ENCODE results near the gene MYZAP. TPM values are rescaled to one million over a fixed set of nuclear protein-coding genes. Genes with fewer than 3 reads are reported as not detected.

The MYZAP gene
- total RNA-seq, 4 donors from 2014 or later, result 0.98 to 9.3 (median 2.7) TPM

DNA sequence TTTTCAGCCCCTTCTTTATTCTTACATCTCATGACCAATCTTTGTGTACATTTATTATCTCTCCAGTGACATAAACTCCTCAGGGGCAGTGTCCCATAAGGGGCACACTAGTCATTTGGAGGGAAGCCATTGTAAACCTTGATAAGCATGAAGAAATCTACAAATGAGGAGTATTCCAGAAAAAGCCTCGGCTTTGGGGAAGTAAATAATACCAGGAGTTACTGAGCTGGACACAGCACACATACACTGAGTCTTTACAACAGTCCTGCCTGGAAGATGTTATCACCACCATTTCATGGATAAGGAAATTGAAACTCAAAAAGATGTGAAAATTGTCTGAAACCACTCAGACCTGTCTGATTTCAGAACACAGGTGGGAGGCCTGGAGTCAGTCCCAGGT, 99.4 kb downstream of the MYZAP start:
- TF ChIP-seq POLR2A (IDR thresholded peaks at IDR 0.05) (no peak), EP300 (IDR thresholded peaks at IDR 0.05) (no peak)
- TF ChIP-seq, protein P1, sequence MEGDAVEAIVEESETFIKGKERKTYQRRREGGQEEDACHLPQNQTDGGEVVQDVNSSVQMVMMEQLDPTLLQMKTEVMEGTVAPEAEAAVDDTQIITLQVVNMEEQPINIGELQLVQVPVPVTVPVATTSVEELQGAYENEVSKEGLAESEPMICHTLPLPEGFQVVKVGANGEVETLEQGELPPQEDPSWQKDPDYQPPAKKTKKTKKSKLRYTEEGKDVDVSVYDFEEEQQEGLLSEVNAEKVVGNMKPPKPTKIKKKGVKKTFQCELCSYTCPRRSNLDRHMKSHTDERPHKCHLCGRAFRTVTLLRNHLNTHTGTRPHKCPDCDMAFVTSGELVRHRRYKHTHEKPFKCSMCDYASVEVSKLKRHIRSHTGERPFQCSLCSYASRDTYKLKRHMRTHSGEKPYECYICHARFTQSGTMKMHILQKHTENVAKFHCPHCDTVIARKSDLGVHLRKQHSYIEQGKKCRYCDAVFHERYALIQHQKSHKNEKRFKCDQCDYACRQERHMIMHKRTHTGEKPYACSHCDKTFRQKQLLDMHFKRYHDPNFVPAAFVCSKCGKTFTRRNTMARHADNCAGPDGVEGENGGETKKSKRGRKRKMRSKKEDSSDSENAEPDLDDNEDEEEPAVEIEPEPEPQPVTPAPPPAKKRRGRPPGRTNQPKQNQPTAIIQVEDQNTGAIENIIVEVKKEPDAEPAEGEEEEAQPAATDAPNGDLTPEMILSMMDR (IDR thresholded peaks at IDR 0.05), result no peak
- Histone ChIP-seq H3K36me3 (no peaks in the 10 kb centered on the region), H3K9me3 (no peaks in the 10 kb centered on the region), H3K4me1 (peaks cover 0 to 6% (median 0%) of the 10 kb centered on the region in 4 donors), H3K27me3 (peaks cover 0 to 1% of the 10 kb centered on the region in 2 donors), H3K27ac (no peak overlapping the region), H3K4me3 (no peak overlapping the region)
- 11 to 38% methylated on average over 1 of the region's 1 CpG for WGBS, 2 donors
- no peak for DNase-seq (ENCODE audit: low spot score in 2 of 2)

DNA sequence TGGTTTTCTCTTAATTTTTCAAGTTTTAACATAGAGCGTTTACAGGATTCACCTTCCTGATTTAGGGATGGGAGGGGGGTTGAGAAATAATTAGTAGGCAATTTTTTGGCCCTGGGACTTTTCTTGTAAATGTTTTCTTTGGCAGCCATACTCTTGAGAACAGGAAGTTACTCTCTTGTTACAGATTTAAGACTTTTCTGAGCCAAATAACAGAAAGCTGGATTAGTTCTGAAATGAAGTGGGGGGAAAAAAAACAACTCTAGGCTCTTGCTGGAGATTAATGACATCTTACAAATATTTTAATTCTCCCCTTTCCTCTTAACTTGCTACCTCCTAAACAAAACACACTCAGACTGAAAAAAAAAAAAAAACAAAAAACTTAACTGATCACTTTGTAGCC, 101.0 kb downstream of the MYZAP start:
- Histone ChIP-seq H3K9me3 (no peaks in the 10 kb centered on the region), H3K27me3 (peaks cover 0 to 5% of the 10 kb centered on the region in 2 donors), H3K4me1 (peaks cover 0 to 6% (median 0%) of the 10 kb centered on the region in 4 donors), H3K36me3 (no peaks in the 10 kb centered on the region), H3K27ac (no peak overlapping the region), H3K4me3 (no peak overlapping the region)
- no peak for DNase-seq (ENCODE audit: low spot score in 2 of 2)
- 41 to 44% methylated on average over 1 of the region's 1 CpG for whole genome bisulfite sequencing, 2 donors
- no peak for TF ChIP-seq EP300 (IDR thresholded peaks at IDR 0.05)
- TF ChIP-seq POLR2A (IDR thresholded peaks at IDR 0.05), result no peak
- TF ChIP-seq, protein P1 (IDR thresholded peaks at IDR 0.05), result no peak

DNA sequence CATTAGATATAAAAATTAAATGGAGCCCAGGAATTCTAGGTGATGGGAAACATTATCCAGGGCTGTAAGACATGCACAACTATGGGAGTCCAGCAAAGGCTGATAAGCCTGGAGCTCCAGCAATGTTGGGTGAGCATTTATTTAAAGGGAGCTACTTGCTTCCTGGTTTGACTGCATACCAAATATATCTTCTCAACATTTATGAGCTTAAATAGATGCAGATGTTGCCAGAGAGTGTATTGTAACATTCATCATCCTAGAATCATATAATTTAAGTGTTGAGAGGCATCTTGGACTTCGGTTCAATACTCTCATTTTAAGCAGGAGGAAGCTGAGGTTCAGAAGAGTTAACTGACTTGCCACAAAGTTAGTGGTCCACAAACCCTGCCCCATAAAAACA, 102.6 kb downstream of the MYZAP start:
- Histone ChIP-seq H3K9me3 (no peaks in the 10 kb centered on the region), H3K4me1 (peaks cover 0 to 6% (median 0%) of the 10 kb centered on the region in 4 donors), H3K27me3 (peaks cover 0 to 5% of the 10 kb centered on the region in 2 donors), H3K4me3 (no peak overlapping the region), H3K36me3 (no peaks in the 10 kb centered on the region), H3K27ac (no peak overlapping the region)
- TF ChIP-seq, protein P1 (IDR thresholded peaks at IDR 0.05), result no peak
- TF ChIP-seq POLR2A (IDR thresholded peaks at IDR 0.05) (no peak), EP300 (IDR thresholded peaks at IDR 0.05) (no peak)
- 63 to 68% methylated on average over 1 of the region's 1 CpG for WGBS, 2 donors
- no peak for DNase-seq (ENCODE audit: low spot score in 2 of 2)

DNA sequence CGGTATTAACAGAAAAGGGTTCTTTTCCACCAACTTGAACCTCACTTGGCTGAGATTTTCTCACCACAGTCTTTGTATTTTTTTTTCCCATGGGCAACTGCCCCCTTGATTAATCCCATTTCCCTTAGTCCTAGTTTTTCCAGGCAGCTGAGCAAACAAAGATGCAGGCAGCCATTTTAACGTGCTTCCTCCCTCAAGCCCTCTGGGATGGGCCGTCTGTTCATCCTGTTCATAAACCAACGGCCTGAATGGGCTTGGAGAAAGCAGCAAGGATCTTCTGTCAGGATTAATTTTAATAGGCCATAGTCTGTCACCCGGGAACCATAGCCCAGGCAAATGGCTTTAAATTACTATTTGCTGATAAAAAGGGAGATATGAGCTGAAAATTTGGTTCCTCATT, 104.4 kb downstream of the MYZAP start:
- WGBS, 2 donors, result 42 to 49% methylated on average over 5 of the region's 5 CpGs
- H3K36me3 ChIP-seq, result no peaks in the 10 kb centered on the region
- TF ChIP-seq EP300 (IDR thresholded peaks at IDR 0.05) (no peak), POLR2A (IDR thresholded peaks at IDR 0.05) (no peak)
- TF ChIP-seq, protein P1 (IDR thresholded peaks at IDR 0.05), result no peak
- H3K27me3 ChIP-seq, result peaks cover 0 to 5% of the 10 kb centered on the region in 2 donors
- DNase-seq (ENCODE audit: low spot score in 2 of 2), result no peak
- peaks cover 0 to 6% (median 0%) of the 10 kb centered on the region in 4 donors for H3K4me1 ChIP-seq
- H3K4me3 ChIP-seq, result no peak overlapping the region
- H3K9me3 ChIP-seq, result no peaks in the 10 kb centered on the region
- no peak overlapping the region for H3K27ac ChIP-seq

DNA sequence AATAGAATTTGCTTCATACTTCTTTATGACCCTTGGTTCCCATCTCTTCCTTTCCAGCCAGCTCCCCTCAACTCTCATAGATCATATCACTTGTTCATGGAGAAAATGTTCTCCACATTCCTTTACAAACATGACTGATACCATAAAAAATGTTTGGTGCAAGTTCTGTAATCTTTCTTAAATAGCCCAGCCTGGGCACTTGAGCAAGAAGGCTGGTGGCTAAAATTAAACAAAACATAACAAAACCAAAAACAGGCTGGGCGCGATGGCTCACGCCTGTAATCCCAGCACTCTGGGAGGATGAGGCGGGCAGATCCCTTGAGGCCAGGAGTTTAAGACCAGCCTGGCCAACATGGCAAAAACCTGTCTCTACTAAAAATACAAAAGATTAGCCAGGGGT, 105.9 kb downstream of the MYZAP start:
- WGBS, 2 donors, result 83 to 90% methylated on average over 4 of the region's 4 CpGs
- TF ChIP-seq, protein P1 (IDR thresholded peaks at IDR 0.05), result no peak
- no peak for TF ChIP-seq EP300 (IDR thresholded peaks at IDR 0.05)
- no peak for TF ChIP-seq POLR2A (IDR thresholded peaks at IDR 0.05)
- H3K27me3 ChIP-seq, result peaks cover 0 to 5% of the 10 kb centered on the region in 2 donors
- peaks cover 0 to 6% (median 0%) of the 10 kb centered on the region in 4 donors for H3K4me1 ChIP-seq
- no peaks in the 10 kb centered on the region for H3K9me3 ChIP-seq
- H3K4me3 ChIP-seq, result no peak overlapping the region
- H3K36me3 ChIP-seq, result no peaks in the 10 kb centered on the region
- DNase-seq (ENCODE audit: low spot score in 2 of 2), result no peak
- H3K27ac ChIP-seq, result no peak overlapping the region
